BJ (cell line): Measurements from ENCODE around the gene CFAP161. TPM values are rescaled to one million over a fixed set of nuclear protein-coding genes. Genes with fewer than 3 reads are reported as not detected.

Experiments
- CTCF ChIA-PET: fragments of 350-600 bp; formaldehyde crosslinking; extraction: SDS; loops from one replicate; lab custom pipeline; 2021; ENCODE audit warnings: antibody characterized with exemption, inconsistent platforms; lab: Yijun Ruan, JAX
- POLR2A ChIA-PET: fragments of 300-600 bp; sonication (Branson Sonifier 250); formaldehyde crosslinking; extraction: SDS; loops from one replicate; lab custom pipeline; 2021; ENCODE audit warnings: antibody characterized with exemption; lab: Charles Lee
- DNase-seq: peaks from one replicate; pipeline ENCODE4 v3.0.0-alpha.2; 2011; ENCODE audit warnings: low read depth
- H3K27me3 ChIP-seq: 2 replicates; pipeline ENCODE4 v1.6.0; 2011; ENCODE audit warnings: low read length; ENCODE audit not compliant: control insufficient read depth, insufficient read depth
- H3K36me3 ChIP-seq: 2 replicates; pipeline ENCODE4 v1.5.1; 2011; ENCODE audit warnings: low read length; ENCODE audit not compliant: control insufficient read depth, insufficient read depth
- H3K4me3 ChIP-seq: 2 replicates; pipeline ENCODE4 v1.5.1; 2011; ENCODE audit warnings: low read depth, mild to moderate bottlenecking, control low read depth, low read length
- polyA plus RNA-seq: library from polyadenylated mRNA; depleted of rRNA; stranded (reverse); fragments of >200 nt; gene quantifications from 2 replicates; pipeline ENCODE4 v1.2.3, GENCODE V29; 2011
- TF ChIP-seq, protein P1 (sequence below): IDR thresholded peaks from 2 replicates; pipeline ENCODE4 v1.5.1; 2011; ENCODE audit warnings: low read depth, mild to moderate bottlenecking, control low read depth, inconsistent platforms, low read length, moderate library complexity; ENCODE audit not compliant: insufficient read depth

Gene CFAP161
- polyA plus RNA-seq, 1 experiment: not detected

GRCh38 chr15:81115054-81115939 is 18.8 kb upstream of the CFAP161 start:
- POLR2A ChIA-PET: no interaction called here
- TF ChIP-seq, protein P1, sequence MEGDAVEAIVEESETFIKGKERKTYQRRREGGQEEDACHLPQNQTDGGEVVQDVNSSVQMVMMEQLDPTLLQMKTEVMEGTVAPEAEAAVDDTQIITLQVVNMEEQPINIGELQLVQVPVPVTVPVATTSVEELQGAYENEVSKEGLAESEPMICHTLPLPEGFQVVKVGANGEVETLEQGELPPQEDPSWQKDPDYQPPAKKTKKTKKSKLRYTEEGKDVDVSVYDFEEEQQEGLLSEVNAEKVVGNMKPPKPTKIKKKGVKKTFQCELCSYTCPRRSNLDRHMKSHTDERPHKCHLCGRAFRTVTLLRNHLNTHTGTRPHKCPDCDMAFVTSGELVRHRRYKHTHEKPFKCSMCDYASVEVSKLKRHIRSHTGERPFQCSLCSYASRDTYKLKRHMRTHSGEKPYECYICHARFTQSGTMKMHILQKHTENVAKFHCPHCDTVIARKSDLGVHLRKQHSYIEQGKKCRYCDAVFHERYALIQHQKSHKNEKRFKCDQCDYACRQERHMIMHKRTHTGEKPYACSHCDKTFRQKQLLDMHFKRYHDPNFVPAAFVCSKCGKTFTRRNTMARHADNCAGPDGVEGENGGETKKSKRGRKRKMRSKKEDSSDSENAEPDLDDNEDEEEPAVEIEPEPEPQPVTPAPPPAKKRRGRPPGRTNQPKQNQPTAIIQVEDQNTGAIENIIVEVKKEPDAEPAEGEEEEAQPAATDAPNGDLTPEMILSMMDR: no peak
- CTCF ChIA-PET: interaction anchor here (0.6 to 4.6 kb wide), 4 partner anchors 9 to 150 kb away, joined by 3 to 33 read pairs (median 3); no protein-coding TSS in a partner anchor
- DNase-seq: no peak
- H3K4me3 ChIP-seq: no peak overlapping the region
- peaks cover 9% of the 10 kb centered on the region for H3K27me3 ChIP-seq
- H3K36me3 ChIP-seq: no peaks in the 10 kb centered on the region

GRCh38 chr15:81117136-81117535 is 16.9 kb upstream of the CFAP161 start:
- no peaks in the 10 kb centered on the region for H3K36me3 ChIP-seq
- CTCF ChIA-PET: interaction anchor here (0.5 to 4.6 kb wide), 9 partner anchors 9 to 148 kb away, joined by 3 to 33 read pairs (median 4); partner anchors contain the start of gene CFAP161
- POLR2A ChIA-PET: interaction anchor here (0.6 kb wide), 2 partner anchors 25 to 72 kb away, joined by 5 to 10 read pairs; no protein-coding TSS in a partner anchor
- H3K4me3 ChIP-seq: no peak overlapping the region
- TF ChIP-seq, protein P1: no peak
- DNase-seq: no peak
- H3K27me3 ChIP-seq: peaks cover 5% of the 10 kb centered on the region

- ChIA-PET CTCF (interaction anchor here (0.5 to 4.6 kb wide), 8 partner anchors 9 to 148 kb away, joined by 3 to 33 read pairs (median 4); partner anchors contain the start of gene CFAP161), POLR2A (interaction anchor here (0.6 kb wide), 2 partner anchors 25 to 72 kb away, joined by 5 to 10 read pairs; no protein-coding TSS in a partner anchor)
- TF ChIP-seq, protein P1: no peak
- H3K4me3 ChIP-seq: no peak overlapping the region
- H3K36me3 ChIP-seq: no peaks in the 10 kb centered on the region
- peaks cover 5% of the 10 kb centered on the region for H3K27me3 ChIP-seq
- DNase-seq: no peak
Measured at GRCh38 chr15:81117581-81117980, 16.5 kb upstream of the CFAP161 start.

GRCh38 chr15:81118361-81118760 is 15.7 kb upstream of the CFAP161 start:
- Histone ChIP-seq H3K4me3 (no peak overlapping the region), H3K36me3 (no peaks in the 10 kb centered on the region), H3K27me3 (peaks cover 5% of the 10 kb centered on the region)
- TF ChIP-seq, protein P1: no peak
- no peak for DNase-seq
- CTCF ChIA-PET: interaction anchor here (1.1 to 4.6 kb wide), 4 partner anchors 12 to 147 kb away, joined by 3 to 33 read pairs (median 6); no protein-coding TSS in a partner anchor
- POLR2A ChIA-PET: no interaction called here

DNA sequence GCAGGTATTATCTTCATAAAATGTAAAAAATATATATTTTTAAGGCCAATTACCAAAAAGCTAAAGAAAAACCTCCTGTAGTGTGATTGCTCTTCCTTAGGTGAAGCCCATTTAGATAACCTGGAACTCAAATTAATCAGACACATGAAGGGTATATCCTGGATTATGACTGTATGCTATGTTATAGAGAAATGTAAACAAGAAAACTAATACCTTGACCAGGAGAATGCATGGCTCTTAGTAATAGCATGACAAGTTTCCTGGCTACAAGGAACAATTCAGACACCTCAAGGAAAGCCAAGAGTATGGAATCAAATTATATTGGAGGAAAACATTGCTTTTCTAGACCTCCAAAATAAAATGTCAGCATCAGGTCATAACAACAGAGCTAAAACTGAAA is 14.0 kb upstream of the CFAP161 start:
- H3K4me3 ChIP-seq: no peak overlapping the region
- POLR2A ChIA-PET: no interaction called here
- no peak for DNase-seq
- H3K36me3 ChIP-seq: no peaks in the 10 kb centered on the region
- CTCF ChIA-PET: interaction anchor here (1.0 kb wide), 1 partner anchor 146 kb away, joined by 3 read pairs; no protein-coding TSS in a partner anchor
- H3K27me3 ChIP-seq: peaks cover 5% of the 10 kb centered on the region
- TF ChIP-seq, protein P1: no peak
